GM15510 (cell line): ENCODE data around the gene NHS.

Source experiments
- POLR2A ChIP-seq: IDR thresholded peaks from 3 replicates; pipeline ENCODE4 v1.6.1; 2011; ENCODE audit warnings: borderline replicate concordance; ENCODE audit not compliant: insufficient read length; ENCODE audit errors: extremely low read depth

NHS gene

DNA sequence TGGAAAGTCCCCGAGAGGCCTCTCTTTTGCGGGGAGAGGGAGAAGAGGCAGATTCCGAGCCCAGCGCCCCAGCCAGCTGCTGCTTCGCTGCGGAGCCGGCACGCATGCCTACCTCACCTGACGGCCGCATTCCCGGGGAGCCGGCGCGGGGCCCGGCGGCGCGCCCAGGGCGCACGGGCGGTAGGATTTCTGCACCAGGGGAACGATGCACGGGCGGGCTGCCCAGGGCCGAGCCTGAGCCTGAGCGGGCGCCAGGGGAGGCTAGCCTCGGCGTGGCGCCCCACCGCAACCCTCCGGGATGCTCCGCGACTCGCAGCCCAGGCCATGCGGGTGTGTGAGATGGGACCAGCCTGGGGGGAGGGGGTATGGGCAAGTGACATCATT, 281.0 kb downstream of the NHS start:
- TF ChIP-seq POLR2A: no peak

GRCh38 chrX:17656556-17656955, 281.6 kb downstream of the NHS start:
- TF ChIP-seq POLR2A: no peak

DNA sequence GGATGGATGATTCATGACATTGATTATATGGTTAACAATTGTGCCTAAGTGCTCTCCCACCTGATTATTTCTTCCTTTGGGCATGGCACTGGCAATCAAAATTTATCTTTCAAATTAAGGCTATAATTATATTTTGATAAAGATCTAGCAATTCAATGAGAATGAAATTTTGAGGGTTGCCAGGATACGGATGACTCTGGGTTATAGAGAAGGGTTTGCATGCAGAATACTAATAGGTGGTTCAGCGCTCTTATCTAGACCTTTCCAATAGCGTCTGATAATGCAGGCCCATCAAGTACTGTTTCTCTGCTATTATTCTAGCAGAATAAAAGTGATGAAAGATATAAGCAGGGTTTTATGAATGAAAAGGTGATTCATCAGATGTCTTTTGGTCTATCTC, 287.4 kb downstream of the NHS start:
- TF ChIP-seq POLR2A: no peak

GRCh38 chrX:17668929-17669328, 293.9 kb downstream of the NHS start:
- no peak for TF ChIP-seq POLR2A

- no peak for TF ChIP-seq POLR2A
These were observed 294.5 kb downstream of the NHS start for GRCh38 chrX:17669458-17669857.

- no peak for TF ChIP-seq POLR2A
These were observed 294.9 kb downstream of the NHS start for GRCh38 chrX:17669891-17670290.

DNA sequence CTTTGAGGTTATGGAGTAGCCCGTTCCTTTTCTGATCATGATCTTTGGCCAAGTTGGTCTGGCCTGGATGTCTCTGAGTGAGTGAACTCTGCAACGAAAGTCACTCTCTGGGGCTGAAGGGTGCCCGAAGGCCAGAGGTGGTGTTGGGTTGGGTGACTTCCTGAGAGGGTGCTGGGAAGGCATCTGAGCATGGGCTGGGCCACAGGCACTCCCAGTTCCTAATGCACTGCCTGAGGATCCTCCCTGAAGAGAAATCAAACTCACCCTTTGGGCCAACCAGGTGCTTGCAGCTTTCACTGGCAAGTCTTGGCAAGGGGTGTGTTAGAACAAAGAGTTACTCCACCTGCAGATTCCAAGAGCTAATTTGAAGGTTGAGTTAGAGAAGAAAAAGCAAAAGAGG, 295.9 kb downstream of the NHS start:
- TF ChIP-seq POLR2A: no peak

GRCh38 chrX:17674601-17675000, 299.6 kb downstream of the NHS start:
- TF ChIP-seq POLR2A: no peak

DNA sequence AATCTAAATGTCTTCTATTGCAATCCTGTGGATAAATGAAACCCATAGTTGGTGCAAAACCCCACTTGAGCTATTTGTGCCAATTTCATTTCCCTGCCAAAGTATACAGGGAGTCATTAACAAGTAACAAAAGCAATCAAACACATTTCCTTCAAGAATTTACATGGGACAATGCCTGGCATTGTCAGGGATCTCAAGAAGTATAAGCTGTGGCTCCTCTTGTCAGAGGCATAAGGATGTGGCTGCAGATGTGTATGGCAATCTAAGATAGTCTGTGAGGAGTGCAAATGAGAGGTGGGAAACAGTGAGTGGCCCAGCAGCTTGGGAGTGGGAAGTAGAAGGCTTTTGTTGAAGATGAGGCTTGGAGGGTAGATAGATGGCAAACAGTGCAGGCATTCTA, 304.3 kb downstream of the NHS start:
- TF ChIP-seq POLR2A: no peak

DNA sequence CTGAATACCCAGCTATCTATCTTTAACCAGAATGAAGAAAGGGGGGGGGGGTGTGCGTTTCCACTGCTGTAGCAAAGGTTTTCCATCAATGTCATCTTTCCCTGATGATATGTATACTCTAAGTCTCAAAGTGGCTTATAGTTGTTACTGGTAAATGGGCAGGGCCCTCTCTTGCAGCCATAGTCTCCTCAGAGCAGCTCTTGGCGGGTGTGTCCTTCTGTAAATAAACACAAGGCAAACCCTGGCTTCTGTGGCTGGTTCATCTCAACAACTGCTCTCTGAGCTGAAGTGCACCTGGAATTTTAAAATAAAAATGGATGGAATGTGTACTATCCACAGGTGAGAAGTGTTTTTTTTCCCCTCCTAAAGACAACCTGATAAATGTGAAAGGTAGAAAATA, 304.8 kb downstream of the NHS start:
- no peak for TF ChIP-seq POLR2A

DNA sequence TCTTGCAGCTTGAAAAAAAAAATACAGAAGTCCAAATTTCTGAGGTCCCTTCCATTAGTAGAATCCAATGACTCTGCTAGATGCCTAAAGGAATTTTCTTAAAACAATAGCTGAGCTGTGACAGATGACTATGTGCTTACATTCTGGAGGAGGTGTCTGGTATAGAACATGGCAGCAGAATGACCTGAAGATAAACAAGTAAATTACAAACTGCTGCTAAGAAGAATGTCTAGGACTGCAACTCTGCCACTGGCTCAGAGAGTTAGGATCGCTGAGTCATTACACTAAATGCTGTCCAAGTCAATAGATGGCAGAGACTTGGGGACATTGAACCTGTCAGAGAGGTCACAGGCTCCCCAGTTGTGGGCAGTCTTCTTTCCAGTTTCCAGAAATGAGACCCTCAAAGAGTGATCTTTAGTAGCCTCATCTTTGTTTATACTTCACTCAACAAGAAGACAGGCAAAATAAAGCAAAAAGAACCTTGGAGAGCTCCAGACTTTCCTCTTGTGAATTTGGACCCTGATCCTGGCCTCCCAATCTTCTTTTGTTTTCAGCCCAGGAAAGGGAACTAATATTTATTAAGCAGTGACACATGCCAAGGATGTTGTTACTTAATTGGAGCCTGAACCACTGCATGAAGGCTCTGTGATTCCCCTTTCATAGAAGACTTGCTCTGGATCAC, 305.9 kb downstream of the NHS start:
- no peak for TF ChIP-seq POLR2A

- no peak for TF ChIP-seq POLR2A
These were observed 307.3 kb downstream of the NHS start for GRCh38 chrX:17682259-17682658.

DNA sequence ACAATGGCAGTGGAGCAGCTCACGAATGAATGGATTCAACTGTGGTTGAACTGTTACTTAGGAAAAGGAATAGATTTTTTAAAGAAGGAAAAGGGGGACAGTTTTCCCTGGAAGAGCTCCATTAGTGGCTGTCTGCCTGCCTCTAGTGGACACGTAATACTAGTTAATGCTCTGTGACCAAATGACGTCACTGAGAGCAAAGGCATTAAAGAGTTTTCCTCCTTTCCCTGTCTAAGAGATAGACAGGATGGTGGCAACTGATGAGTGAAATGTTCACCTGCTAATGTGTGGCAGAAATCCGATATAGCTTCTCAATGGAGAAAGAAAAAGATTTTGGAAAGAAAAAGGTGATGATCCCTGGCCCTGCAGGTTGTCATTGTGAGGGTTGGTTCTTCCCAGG, 310.0 kb downstream of the NHS start:
- no peak for TF ChIP-seq POLR2A

- TF ChIP-seq POLR2A: no peak
These were observed 312.6 kb downstream of the NHS start for GRCh38 chrX:17687648-17688047.

DNA sequence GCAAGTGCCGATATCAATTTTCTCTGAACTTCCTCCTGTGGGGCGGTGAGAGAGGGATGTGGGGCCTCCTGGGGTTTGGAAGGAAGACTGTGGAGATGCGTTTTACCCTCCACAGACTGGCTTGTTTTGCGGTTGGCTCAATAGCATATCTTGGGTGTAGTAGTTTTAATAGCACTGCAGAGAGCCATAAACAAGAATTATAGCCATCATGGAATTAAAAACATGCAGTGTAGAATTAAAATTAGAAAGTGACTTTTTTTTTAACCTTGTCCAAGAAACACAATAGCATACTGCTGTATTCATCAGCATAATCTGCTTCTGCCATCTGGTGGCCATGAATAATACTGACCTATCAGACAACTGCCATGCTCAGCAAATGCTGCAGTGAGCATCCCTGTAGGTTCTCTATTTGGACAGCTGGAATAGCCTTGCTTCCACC, 315.0 kb downstream of the NHS start:
- TF ChIP-seq POLR2A: no peak

DNA sequence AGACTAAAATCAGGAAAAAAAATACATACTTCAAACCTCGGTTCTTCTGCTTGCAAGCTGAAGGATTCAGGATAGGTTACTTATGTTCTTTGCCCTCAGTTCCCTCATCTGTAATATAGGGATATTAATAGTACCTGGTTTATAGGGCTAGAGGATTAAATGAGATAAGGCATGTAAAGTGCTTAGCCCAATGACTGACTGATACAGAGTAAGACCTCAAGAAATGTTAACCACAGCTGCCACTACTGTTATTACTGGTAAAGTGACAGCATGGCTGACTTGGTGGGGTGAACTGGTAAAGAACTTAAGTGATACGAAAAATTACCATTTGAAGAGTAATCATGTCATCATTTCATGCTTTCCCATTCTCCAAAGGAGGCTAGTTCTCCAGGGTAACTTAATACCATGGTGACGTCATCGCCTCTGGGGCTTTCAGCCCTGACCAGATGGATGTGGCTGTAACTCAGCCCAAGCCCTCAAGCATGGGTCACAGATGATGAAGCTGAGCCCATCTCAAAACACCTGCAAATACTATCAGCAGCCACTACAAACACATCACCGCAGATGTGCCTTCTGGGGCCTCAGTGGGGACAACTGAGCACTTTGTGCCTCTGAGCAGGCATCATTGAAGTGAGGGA, 317.8 kb downstream of the NHS start:
- no peak for TF ChIP-seq POLR2A
